NB4 (cell line): Measurements from ENCODE around the gene FAM120B.

ENCODE experiments used
- CTCF ChIP-seq: IDR thresholded peaks from one replicate; pipeline ENCODE4 v1.5.1; 2012; ENCODE audit warnings: low read depth, low read length
- POLR2A ChIP-seq: IDR thresholded peaks from 2 replicates; pipeline ENCODE4 v1.6.1; 2011; ENCODE audit warnings: mild to moderate bottlenecking; ENCODE audit not compliant: insufficient read length; ENCODE audit errors: extremely low read depth

- no peak for TF ChIP-seq CTCF
- no peak for TF ChIP-seq POLR2A
These were observed 35.5 kb upstream of the FAM120B start for GRCh38 chr6:170270984-170271593.
